Stimulated activated CD4-positive, alpha-beta T cell treated with anti-CD3 and anti-CD28 coated beads, TNF-alpha, amount 100 ng/mL, for 1 hour (primary cell): Measurements from ENCODE around the gene COMMD9.

Experiments
- DNase-seq, 3 donors: peaks; one replicate each; pipeline ENCODE4 v3.0.0-alpha.2; 2020; ENCODE audit warnings: low read depth in 3 of 3, low spot score in 1 of 3

COMMD9 gene

GRCh38 chr11:36258730-36259360 is 30.4 kb downstream of the COMMD9 start:
- DNase-seq: no peak

GRCh38 chr11:36257351-36257750 is 31.9 kb downstream of the COMMD9 start:
- no peak for DNase-seq

GRCh38 chr11:36254713-36255112 is 34.5 kb downstream of the COMMD9 start:
- no peak for DNase-seq

- DNase-seq: no peak
Measured at GRCh38 chr11:36253238-36253637, 36.0 kb downstream of the COMMD9 start.

- DNase-seq: no peak
Measured at GRCh38 chr11:36251823-36252222, 37.4 kb downstream of the COMMD9 start.

- DNase-seq: no peak
Measured at GRCh38 chr11:36249246-36249645, 40.0 kb downstream of the COMMD9 start.

- no peak for DNase-seq
Measured at GRCh38 chr11:36248436-36248835, 40.8 kb downstream of the COMMD9 start.

GRCh38 chr11:36247493-36247892 is 41.7 kb downstream of the COMMD9 start:
- DNase-seq: no peak

- no peak for DNase-seq
Measured at GRCh38 chr11:36243641-36244040, 45.6 kb downstream of the COMMD9 start.

- DNase-seq: no peak
Measured at GRCh38 chr11:36241497-36241896, 47.7 kb downstream of the COMMD9 start.

GRCh38 chr11:36240801-36241200 is 48.4 kb downstream of the COMMD9 start:
- DNase-seq: no peak

GRCh38 chr11:36240173-36240572 is 49.1 kb downstream of the COMMD9 start:
- DNase-seq: no peak

- no peak for DNase-seq
Measured at GRCh38 chr11:36239636-36240035, 49.6 kb downstream of the COMMD9 start.

- DNase-seq: no peak
Measured at GRCh38 chr11:36238881-36239280, 50.3 kb downstream of the COMMD9 start.

GRCh38 chr11:36238036-36238631 is 51.1 kb downstream of the COMMD9 start:
- DNase-seq: no peak

GRCh38 chr11:36237391-36237790 is 51.8 kb downstream of the COMMD9 start:
- DNase-seq: no peak

- DNase-seq: no peak
Measured at GRCh38 chr11:36235750-36236149, 53.5 kb downstream of the COMMD9 start.

- DNase-seq: no peak
Measured at GRCh38 chr11:36234825-36235224, 54.4 kb downstream of the COMMD9 start.

GRCh38 chr11:36233204-36233603 is 56.0 kb downstream of the COMMD9 start:
- no peak for DNase-seq

- no peak for DNase-seq
Measured at GRCh38 chr11:36230779-36231699, 58.2 kb downstream of the COMMD9 start.

- DNase-seq: no peak
Measured at GRCh38 chr11:36229091-36229705, 60.0 kb downstream of the COMMD9 start.

- no peak for DNase-seq
Measured at GRCh38 chr11:36228689-36229088, 60.5 kb downstream of the COMMD9 start.
